Measurements from ENCODE around the gene KIF26A.

GRCh38 chr14:104162495-104162894 is 24.1 kb downstream of the KIF26A start:
- no peak for TF ChIP-seq CTCF (IDR thresholded peaks at IDR 0.05)
- TF ChIP-seq POLR2A (IDR thresholded peaks at IDR 0.05), result no peak
